HepG2 (cell line): Measurements from ENCODE around the gene YWHAQ. TPM values are rescaled to one million over a fixed set of nuclear protein-coding genes. Genes with fewer than 3 reads are reported as not detected.

Source experiments
- ATAC-seq: fragments of 200-7000 bp; cut with Tn5 transposase; 3 replicates; pipeline ENCODE4 v1.9.1; 2020; ENCODE audit warnings: mild to moderate bottlenecking, moderate library complexity
- BruUV-seq: library from RNA; stranded (reverse); fragments of 400-500 nt; replicated peaks from 2 replicates; lab custom pipeline; 2021; lab: Mats Ljungman, UMichigan
- CTCF ChIA-PET: fragments of 300-600 bp; formaldehyde crosslinking; extraction: SDS; loops from one replicate; lab custom pipeline; 2021; ENCODE audit warnings: low total read pairs, inconsistent platforms, low intra/inter-chr PET ratio; lab: Yijun Ruan, JAX
- POLR2A ChIA-PET: fragments of 350-600 bp; sonication (Branson Sonifier 250); formaldehyde crosslinking; loops from one replicate; lab custom pipeline; 2020; ENCODE audit warnings: antibody characterized with exemption, inconsistent platforms; lab: Yijun Ruan, JAX
- DNase-seq: peaks from one replicate; pipeline ENCODE4 v3.0.0-alpha.2; 2015; ENCODE audit warnings: low spot score
- FAIRE-seq: peaks from 3 replicates; lab custom pipeline; 2011; peaks lifted over from hg19 to GRCh38; lab: Jason Lieb, UNC
- H2AFZ ChIP-seq: one replicate; pipeline ENCODE4 v1.6.1; 2011; ENCODE audit warnings: low read length, inconsistent platforms
- H3K27ac ChIP-seq: fragments of 300-600 bp; 3 replicates; pipeline ENCODE4 v1.8.0; 2011; ENCODE audit warnings: mixed run types, mild to moderate bottlenecking, mixed read lengths, low read length, inconsistent platforms; ENCODE audit not compliant: insufficient read depth; ENCODE audit errors: extremely low read length
- H3K27me3 ChIP-seq, 2 experiments: fragments of 200-600 bp in 1 of 2; 2 replicates in 1 of 2; 3 replicates in 1 of 2; pipeline versions ENCODE4 v1.6.0 to v1.8.0; 2011; ENCODE audit warnings: low read length in 2 of 2, mild to moderate bottlenecking in 2 of 2, moderate library complexity in 2 of 2, inconsistent platforms in 1 of 2; ENCODE audit not compliant: insufficient read depth in 2 of 2, control insufficient read depth in 1 of 2
- H3K36me3 ChIP-seq, 2 experiments: fragments of 200-600 bp in 1 of 2; replicated peaks in 1 of 2; 2 replicates in 1 of 2; 3 replicates in 1 of 2; pipeline versions ENCODE4 v1.5.1 to v1.8.0; 2011; ENCODE audit warnings: low read length in 2 of 2, inconsistent platforms in 1 of 2; ENCODE audit not compliant: insufficient read depth in 2 of 2, control insufficient read depth in 1 of 2
- H3K4me1 ChIP-seq: 2 replicates; pipeline ENCODE4 v1.5.1; 2012; ENCODE audit warnings: low read length, inconsistent platforms; ENCODE audit not compliant: insufficient read depth
- H3K4me2 ChIP-seq: 2 replicates; pipeline ENCODE4 v1.6.0; 2011; ENCODE audit warnings: low read depth, low read length, inconsistent platforms
- H3K4me3 ChIP-seq, 3 experiments: fragments of 200-600 bp in 1 of 3; sonication (generic), shearing (Covaris generic) in 1 of 3; replicated peaks in 1 of 3; 2 replicates each; pipeline ENCODE4 v1.5.1; 2011 to 2016; ENCODE audit warnings: low read length in 3 of 3, inconsistent platforms in 2 of 3, low read depth in 2 of 3, mild to moderate bottlenecking in 2 of 3, control low read depth in 1 of 3, mixed read lengths in 1 of 3; ENCODE audit not compliant: insufficient read depth in 1 of 3
- H3K79me2 ChIP-seq: one replicate; pipeline ENCODE4 v1.6.1; 2011; ENCODE audit warnings: low read length, inconsistent platforms; ENCODE audit not compliant: insufficient read depth
- H3K9ac ChIP-seq: 2 replicates; pipeline ENCODE4 v1.6.0; 2011; ENCODE audit warnings: mild to moderate bottlenecking, low read depth, low read length, inconsistent platforms; ENCODE audit not compliant: insufficient read depth
- H3K9me3 ChIP-seq: 2 replicates; pipeline ENCODE4 v1.5.1; 2012; ENCODE audit warnings: mild to moderate bottlenecking, low read length
- H4K20me1 ChIP-seq: 2 replicates; pipeline ENCODE4 v1.6.0; 2011; ENCODE audit warnings: inconsistent platforms, mild to moderate bottlenecking, low read length, moderate library complexity; ENCODE audit not compliant: insufficient read depth
- CCDC6 ChIP-seq: sonication (generic); formaldehyde crosslinking; IDR thresholded peaks from 2 replicates; pipeline ENCODE4 v1.8.1; 2022; ENCODE audit warnings: mild to moderate bottlenecking, missing genetic modification reagents, moderate library complexity
- FOSL1 ChIP-seq: sonication (generic); formaldehyde crosslinking; IDR thresholded peaks from 2 replicates; pipeline ENCODE4 v1.9.0; 2021; ENCODE audit warnings: missing genetic modification reagents, borderline replicate concordance
- HNRNPH1 ChIP-seq: fragments of 200-400 bp; formaldehyde crosslinking; optimal IDR thresholded peaks from 2 replicates; pipeline ENCODE3; 2017; ENCODE audit warnings: mild to moderate bottlenecking, low read depth, low read length
- SALL1 ChIP-seq: sonication (generic); formaldehyde crosslinking; IDR thresholded peaks from 2 replicates; pipeline ENCODE4 v1.8.0; 2022; ENCODE audit warnings: mild to moderate bottlenecking, missing genetic modification reagents
- SRSF4 ChIP-seq: fragments of 200-400 bp; formaldehyde crosslinking; IDR thresholded peaks from one replicate; pipeline ENCODE4 v1.6.1; 2018; ENCODE audit warnings: mild to moderate bottlenecking, low read depth, low read length, moderate library complexity; ENCODE audit not compliant: poor library complexity, severe bottlenecking
- TCF12 ChIP-seq, 2 experiments: fragments of 450-650 bp in 1 of 2; sonication (generic) in 1 of 2; formaldehyde crosslinking in 1 of 2; IDR thresholded peaks; 2 replicates each; pipeline versions ENCODE4 v1.6.1 to v1.8.0; 2017 to 2022; ENCODE audit warnings: antibody characterized with exemption in 1 of 2, mild to moderate bottlenecking in 1 of 2, missing genetic modification reagents in 1 of 2, moderate library complexity in 1 of 2
- ZNF530 ChIP-seq: sonication (generic); formaldehyde crosslinking; IDR thresholded peaks from 2 replicates; pipeline ENCODE4 v1.5.0; 2020; ENCODE audit warnings: low read depth, mild to moderate bottlenecking, missing genetic modification reagents
- ZNF766 ChIP-seq: sonication (generic); formaldehyde crosslinking; IDR thresholded peaks from 2 replicates; pipeline ENCODE4 v1.5.0; 2020; ENCODE audit warnings: missing genetic modification reagents, borderline replicate concordance
- ZSCAN22 ChIP-seq: sonication (generic); formaldehyde crosslinking; IDR thresholded peaks from 2 replicates; pipeline ENCODE4 v1.4.0; 2020; ENCODE audit warnings: mild to moderate bottlenecking, missing genetic modification reagents
- WGBS: methylation state at CpG from one replicate; pipeline ENCODE4 v1.1.6; 2017; ENCODE audit warnings: low lambda C conversion rate; 5-methylcytosine and 5-hydroxymethylcytosine counted together
- in situ Hi-C: cut with HindIII; loops from 2 replicates; pipeline ENCODE4 v1.10.0; 2017; ENCODE audit warnings: low pct_unique_long_range_greater_than_20kb; ENCODE audit not compliant: extremely low pct_ligation_motif_present
- intact Hi-C: fragments of 100-400 bp; cut with micrococcal nuclease; formaldehyde crosslinking; loops from one replicate; pipeline ENCODE4 v1.10.0; 2022; ENCODE audit not compliant: unreplicated experiment
- polyA plus RNA-seq, 8 experiments: library from polyadenylated mRNA; depleted of rRNA in 3 of 8; stranded (reverse) in 7 of 8; unstranded in 1 of 8; fragments of >200 nt; fragmentation: Illumina TruSeq in 4 of 8; extraction: Trizol in 4 of 8; gene quantifications; 2 replicates each; pipeline versions ENCODE4 v1.2.1 to v1.2.3, GENCODE V29; 2011 to 2016; ENCODE audit warnings: low read depth in 4 of 8, missing spikeins in 1 of 8, mixed read lengths in 1 of 8; ENCODE audit not compliant: insufficient read depth in 1 of 8
- total RNA-seq, 5 experiments: library from RNA; depleted of rRNA; stranded (reverse); fragments of >200 nt; fragmentation: Illumina TruSeq; extraction: Trizol; gene quantifications; 2 replicates each; pipeline ENCODE4 v1.2.3, GENCODE V29; 2016; ENCODE audit warnings: low read depth in 1 of 5
- TF ChIP-seq, protein P1 (sequence below), 2 experiments: IDR thresholded peaks; 2 replicates each; pipeline ENCODE4 v1.6.1; 2011 to 2012; ENCODE audit warnings: low read length in 2 of 2, borderline replicate concordance in 1 of 2, low read depth in 1 of 2, mild to moderate bottlenecking in 1 of 2, moderate library complexity in 1 of 2
- TF ChIP-seq, protein P2 (sequence below): sonication (generic); formaldehyde crosslinking; IDR thresholded peaks from 2 replicates; pipeline ENCODE4 v1.8.1; 2023; ENCODE audit warnings: mild to moderate bottlenecking, moderate library complexity, missing genetic modification reagents
- TF ChIP-seq, protein P3 (sequence below): sonication (generic); formaldehyde crosslinking; IDR thresholded peaks from 2 replicates; pipeline ENCODE4 v1.4.0; 2020; ENCODE audit warnings: missing genetic modification reagents, borderline replicate concordance
- TF ChIP-seq, protein P4 (sequence below): sonication (generic); formaldehyde crosslinking; IDR thresholded peaks from 2 replicates; pipeline ENCODE4 v1.5.0; 2020; ENCODE audit warnings: missing genetic modification reagents, mild to moderate bottlenecking, borderline replicate concordance

YWHAQ gene
- total and polyA plus RNA-seq, 2 of the 13 experiments (the other 11 are each of a cell fraction or from before 2014, with no cell fraction given), result 160 to 304 TPM

DNA sequence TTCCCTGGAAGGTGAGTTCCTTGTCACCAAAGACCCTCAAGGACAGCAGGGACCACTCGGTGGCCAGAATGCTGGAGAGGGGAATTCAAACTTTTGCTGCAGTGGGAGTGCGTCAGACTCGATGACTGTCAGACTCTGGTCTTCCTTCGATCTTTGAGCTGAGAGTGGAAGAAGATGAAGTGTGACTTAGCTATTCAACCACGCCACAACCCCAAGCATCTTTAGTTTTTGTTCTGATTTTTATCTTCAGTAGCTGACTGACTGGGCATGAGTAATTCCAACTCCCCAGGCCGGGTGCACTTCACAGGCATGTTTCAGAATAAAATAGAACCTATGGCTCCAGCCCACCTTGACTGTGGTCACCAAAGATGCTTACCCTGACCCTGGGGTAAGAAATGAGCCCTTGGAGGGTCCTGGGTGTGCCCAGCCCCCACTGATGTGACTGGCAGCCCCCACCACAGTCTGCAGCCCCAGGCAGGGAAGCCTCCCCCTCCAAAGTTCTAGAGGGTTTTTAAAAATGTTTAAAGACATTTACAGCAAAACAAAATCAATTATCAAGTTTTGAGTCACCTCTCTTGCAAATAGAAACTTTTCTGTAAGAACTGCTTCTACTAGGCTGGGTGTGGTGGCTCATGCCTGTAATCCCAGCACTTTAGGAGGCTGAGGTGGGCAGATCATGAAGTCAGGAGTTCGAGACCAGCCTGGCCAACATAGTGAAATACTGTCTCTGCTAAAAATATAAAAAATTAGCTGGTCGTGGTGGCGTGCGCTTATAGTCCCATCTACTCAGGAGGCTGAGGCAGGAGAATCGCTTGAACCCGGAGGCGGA is 24.9 kb upstream of the YWHAQ start:
- no peak for ATAC-seq
- whole genome bisulfite sequencing, result 50% methylated on average over 13 of the region's 13 CpGs
- no peaks in the 10 kb centered on the region for H3K36me3 ChIP-seq
- H3K4me3 ChIP-seq, result no peak overlapping the region
- ChIA-PET CTCF (no interaction called here), POLR2A (interaction anchor here (0.7 kb wide), 1 partner anchor 25 kb away, joined by 3 read pairs; the partner anchor contains the start of gene YWHAQ)
- H3K79me2 ChIP-seq, result no peaks in the 10 kb centered on the region
- H3K9ac ChIP-seq, result no peak overlapping the region
- FAIRE-seq, result no peak
- TF ChIP-seq ZNF530 (CRISPR knock-in tag) (no peak), CCDC6 (CRISPR knock-in tag) (no peak), FOSL1 (CRISPR knock-in tag) (no peak), SRSF4 (no peak), HNRNPH1 (no peak), TCF12 (IDR thresholded peaks at IDR 0.05) (no peak), TCF12 (CRISPR knock-in tag; IDR thresholded peaks at IDR 0.05) (no peak), SALL1 (CRISPR knock-in tag) (no peak), ZNF766 (no peak), ZSCAN22 (CRISPR knock-in tag) (no peak)
- TF ChIP-seq, protein P1, sequence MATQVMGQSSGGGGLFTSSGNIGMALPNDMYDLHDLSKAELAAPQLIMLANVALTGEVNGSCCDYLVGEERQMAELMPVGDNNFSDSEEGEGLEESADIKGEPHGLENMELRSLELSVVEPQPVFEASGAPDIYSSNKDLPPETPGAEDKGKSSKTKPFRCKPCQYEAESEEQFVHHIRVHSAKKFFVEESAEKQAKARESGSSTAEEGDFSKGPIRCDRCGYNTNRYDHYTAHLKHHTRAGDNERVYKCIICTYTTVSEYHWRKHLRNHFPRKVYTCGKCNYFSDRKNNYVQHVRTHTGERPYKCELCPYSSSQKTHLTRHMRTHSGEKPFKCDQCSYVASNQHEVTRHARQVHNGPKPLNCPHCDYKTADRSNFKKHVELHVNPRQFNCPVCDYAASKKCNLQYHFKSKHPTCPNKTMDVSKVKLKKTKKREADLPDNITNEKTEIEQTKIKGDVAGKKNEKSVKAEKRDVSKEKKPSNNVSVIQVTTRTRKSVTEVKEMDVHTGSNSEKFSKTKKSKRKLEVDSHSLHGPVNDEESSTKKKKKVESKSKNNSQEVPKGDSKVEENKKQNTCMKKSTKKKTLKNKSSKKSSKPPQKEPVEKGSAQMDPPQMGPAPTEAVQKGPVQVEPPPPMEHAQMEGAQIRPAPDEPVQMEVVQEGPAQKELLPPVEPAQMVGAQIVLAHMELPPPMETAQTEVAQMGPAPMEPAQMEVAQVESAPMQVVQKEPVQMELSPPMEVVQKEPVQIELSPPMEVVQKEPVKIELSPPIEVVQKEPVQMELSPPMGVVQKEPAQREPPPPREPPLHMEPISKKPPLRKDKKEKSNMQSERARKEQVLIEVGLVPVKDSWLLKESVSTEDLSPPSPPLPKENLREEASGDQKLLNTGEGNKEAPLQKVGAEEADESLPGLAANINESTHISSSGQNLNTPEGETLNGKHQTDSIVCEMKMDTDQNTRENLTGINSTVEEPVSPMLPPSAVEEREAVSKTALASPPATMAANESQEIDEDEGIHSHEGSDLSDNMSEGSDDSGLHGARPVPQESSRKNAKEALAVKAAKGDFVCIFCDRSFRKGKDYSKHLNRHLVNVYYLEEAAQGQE (IDR thresholded peaks at IDR 0.05; ENCODE audit: borderline replicate concordance in 1 of 2, low read depth in 1 of 2, low read length in 2 of 2), result no peak
- TF ChIP-seq, protein P2, sequence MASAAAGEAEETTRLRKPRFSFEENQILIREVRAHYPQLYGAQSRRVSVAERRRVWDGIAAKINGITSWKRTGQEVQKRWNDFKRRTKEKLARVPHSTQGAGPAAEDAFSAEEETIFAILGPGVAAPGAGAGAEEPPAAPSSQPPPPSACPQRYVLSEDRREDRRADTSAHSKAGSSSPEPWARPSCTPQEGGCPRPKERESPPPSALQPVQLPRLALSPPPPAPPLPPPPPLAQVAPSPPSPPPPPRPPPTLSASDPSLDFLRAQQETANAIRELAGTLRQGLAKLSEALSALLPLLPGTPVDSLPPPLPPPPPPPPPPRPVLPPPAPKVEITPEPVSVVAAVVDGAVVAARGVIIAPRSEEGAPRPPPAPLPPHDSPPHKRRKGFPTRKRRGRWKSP (CRISPR knock-in tag), result no peak
- TF ChIP-seq, protein P3, sequence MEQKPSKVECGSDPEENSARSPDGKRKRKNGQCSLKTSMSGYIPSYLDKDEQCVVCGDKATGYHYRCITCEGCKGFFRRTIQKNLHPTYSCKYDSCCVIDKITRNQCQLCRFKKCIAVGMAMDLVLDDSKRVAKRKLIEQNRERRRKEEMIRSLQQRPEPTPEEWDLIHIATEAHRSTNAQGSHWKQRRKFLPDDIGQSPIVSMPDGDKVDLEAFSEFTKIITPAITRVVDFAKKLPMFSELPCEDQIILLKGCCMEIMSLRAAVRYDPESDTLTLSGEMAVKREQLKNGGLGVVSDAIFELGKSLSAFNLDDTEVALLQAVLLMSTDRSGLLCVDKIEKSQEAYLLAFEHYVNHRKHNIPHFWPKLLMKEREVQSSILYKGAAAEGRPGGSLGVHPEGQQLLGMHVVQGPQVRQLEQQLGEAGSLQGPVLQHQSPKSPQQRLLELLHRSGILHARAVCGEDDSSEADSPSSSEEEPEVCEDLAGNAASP (CRISPR knock-in tag), result no peak
- TF ChIP-seq, protein P4, sequence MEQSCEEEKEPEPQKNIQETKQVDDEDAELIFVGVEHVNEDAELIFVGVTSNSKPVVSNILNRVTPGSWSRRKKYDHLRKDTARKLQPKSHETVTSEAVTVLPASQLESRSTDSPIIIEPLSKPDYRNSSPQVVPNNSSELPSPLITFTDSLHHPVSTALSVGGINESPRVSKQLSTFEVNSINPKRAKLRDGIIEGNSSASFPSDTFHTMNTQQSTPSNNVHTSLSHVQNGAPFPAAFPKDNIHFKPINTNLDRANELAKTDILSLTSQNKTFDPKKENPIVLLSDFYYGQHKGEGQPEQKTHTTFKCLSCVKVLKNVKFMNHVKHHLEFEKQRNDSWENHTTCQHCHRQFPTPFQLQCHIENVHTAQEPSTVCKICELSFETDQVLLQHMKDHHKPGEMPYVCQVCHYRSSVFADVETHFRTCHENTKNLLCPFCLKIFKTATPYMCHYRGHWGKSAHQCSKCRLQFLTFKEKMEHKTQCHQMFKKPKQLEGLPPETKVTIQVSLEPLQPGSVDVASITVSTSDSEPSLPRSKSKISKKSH, result no peak
- H2AFZ ChIP-seq, result no peak overlapping the region
- H3K4me1 ChIP-seq, result peaks cover 48% of the 10 kb centered on the region
- no peak overlapping the region for H3K27ac ChIP-seq
- in situ Hi-C loops (no loop called here), intact Hi-C loops (no loop called here)
- no TSS peak for BruUV-seq
- DNase-seq, result no peak
- H3K27me3 ChIP-seq, result peaks cover 0 to 6% of the 10 kb centered on the region in 2 experiments; a peak in 1 of 5 replicates
- no peaks in the 10 kb centered on the region for H3K9me3 ChIP-seq
- no peaks in the 10 kb centered on the region for H4K20me1 ChIP-seq
- no peak overlapping the region for H3K4me2 ChIP-seq
